ENCODE measurements around the gene SH3GLB2.

The SH3GLB2 gene

GRCh38 chr9:129028192-129028966 is at the start of gene SH3GLB2:
TSS of gene SH3GLB2 (minus strand) at chr9:129028331. CDS start at chr9:129028154, 177 bp downstream.
- peak; percentile 77 for DNase-seq (ENCODE audit: low read depth)

- no peak for DNase-seq (ENCODE audit: low read depth)
These were observed 49.1 kb upstream of the SH3GLB2 start for GRCh38 chr9:129077236-129077635.

DNA sequence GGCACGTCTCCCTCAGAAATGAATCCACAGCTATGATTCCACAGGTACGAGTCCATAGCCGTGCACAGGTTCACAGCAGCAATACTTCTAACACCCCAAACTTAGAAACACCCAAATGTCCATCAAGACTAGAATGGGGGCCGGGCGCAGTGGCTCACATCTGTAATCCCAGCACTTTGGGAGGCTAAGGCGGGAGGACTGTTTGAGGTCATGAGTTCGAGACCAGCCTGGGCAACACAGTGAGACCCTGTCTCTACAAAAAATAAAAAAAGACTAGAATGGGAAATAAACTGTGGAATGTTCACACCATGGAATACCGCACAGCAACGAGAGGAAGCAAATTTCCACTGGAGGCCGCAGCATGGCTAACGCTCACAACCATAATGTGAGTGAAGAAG is 48.5 kb upstream of the SH3GLB2 start:
- no peak for DNase-seq (ENCODE audit: low read depth)

DNA sequence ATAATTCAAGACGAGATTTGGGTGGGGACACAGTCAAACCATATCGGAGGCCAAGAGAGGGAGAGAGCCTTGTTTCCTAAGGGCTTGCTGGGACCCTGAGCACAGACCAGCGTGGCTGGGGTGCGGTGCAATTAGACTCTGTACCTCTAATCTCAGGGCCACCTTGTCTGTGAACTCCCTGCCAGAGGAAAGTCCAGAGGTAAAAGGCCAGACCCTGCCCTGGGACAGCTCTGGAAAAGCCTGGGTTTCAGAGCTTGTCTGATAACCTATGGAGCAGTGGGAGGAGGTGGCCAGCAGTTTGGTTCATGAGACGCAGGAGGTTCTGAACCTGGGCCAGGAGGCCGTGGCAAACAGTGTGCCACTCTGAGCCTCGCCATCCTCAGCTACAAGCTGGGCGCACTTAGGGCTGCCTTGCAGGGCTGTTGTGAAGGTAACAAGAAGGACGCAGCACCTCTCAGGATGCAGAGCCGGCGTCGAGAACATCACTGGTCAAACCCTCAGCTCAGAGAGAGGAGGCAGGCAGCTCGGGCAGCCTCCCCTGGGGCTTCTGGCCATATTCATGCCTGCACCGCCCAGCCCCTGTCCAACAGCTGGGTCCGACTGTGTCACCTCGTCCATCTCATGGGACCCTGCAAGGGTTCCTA is 48.0 kb upstream of the SH3GLB2 start:
- no peak for DNase-seq (ENCODE audit: low read depth)

DNA sequence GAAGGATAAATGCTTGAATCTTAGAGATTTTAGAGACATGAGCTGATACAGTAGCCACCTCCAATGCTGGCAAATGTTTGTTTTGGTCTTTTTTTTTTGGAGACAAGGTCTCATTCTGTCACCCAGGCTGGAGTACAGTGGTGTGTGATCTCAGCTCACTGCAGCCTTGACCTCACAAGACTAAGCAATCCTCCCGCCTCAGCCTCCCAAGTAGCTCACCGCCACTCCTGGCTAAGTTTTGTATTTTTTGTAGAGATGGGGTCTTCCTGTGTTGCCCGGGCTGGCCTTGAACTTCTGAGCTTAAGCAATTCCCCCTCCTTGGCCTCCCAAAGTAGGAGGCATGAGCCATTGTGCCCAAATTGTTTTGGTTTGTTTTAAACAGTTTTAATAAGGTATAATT is 46.0 kb upstream of the SH3GLB2 start:
- no peak for DNase-seq (ENCODE audit: low read depth)

DNA sequence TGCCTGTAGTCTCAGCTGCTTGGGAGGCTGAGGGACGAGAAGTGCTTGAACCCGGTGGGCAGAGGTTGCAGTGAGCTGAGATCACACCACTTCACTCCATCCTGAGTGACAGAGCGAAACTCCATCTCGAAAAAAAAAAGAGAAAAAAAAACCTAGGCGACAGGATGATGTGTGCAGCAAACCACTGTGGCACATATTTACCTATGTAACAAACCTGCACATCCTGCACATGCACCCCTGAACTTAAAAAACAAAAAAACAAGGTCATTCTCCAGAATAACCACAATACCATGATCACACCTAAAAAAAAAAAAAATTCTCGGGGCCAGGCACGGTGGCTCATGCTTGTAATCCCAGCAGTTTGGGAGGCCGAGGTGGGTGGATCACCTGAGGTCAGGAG is 45.3 kb upstream of the SH3GLB2 start:
- DNase-seq (ENCODE audit: low read depth): no peak

DNA sequence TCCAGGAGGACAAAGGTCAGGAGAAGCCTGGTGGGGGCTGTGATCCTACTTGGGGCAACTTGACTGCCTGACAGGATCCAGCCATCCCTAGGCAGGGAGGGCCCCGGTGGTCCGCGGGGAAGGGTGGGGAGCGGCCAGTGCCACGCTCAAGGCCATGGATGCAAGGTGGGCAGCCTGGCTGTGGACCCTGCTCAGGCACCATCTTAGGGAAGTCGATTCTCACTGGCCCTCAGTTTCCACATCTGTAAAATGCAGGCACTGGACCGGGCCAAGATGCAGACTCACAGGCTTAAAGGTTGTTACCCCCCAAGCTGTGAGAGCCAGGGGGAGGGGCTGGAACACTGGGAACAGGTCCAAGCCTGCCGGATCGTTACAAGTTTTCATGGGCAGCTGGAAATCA is 44.0 kb upstream of the SH3GLB2 start:
- no peak for DNase-seq (ENCODE audit: low read depth)

DNA sequence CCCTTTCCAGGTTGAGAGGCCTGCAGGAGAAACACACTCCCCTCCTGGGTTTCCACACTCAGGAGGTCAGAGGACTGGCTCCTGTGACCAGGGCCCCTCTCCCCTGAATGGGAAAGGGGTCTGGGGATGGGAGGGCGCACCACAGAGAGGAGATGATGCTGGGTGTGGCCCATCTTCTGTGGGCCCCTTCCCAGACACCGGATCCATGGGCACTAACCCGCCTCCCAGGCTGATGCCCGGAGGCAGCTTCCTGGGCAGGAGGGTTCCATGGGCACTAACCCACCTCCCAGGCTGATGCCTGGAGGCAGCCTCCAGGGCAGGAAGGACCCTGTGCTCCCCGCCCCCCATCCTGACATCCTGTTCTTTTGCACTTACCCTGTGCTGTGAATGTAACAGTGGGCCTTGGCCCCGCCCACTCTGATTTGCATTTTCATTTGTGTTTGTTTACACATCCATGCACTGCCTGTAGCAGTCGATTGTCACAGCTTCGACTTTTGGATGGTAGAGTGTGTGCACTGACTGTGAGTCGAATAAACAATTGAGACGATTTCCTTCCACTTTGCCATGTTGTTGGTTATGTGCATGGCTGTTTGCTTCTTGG is 43.5 kb upstream of the SH3GLB2 start:
- no peak for DNase-seq (ENCODE audit: low read depth)

GRCh38 chr9:129070696-129071525 is 42.8 kb upstream of the SH3GLB2 start:
- DNase-seq (ENCODE audit: low read depth): no peak

- DNase-seq (ENCODE audit: low read depth): no peak
These were observed 41.9 kb upstream of the SH3GLB2 start for GRCh38 chr9:129069862-129070641.

GRCh38 chr9:129068990-129069861 is 41.1 kb upstream of the SH3GLB2 start:
- DNase-seq (ENCODE audit: low read depth): no peak

DNA sequence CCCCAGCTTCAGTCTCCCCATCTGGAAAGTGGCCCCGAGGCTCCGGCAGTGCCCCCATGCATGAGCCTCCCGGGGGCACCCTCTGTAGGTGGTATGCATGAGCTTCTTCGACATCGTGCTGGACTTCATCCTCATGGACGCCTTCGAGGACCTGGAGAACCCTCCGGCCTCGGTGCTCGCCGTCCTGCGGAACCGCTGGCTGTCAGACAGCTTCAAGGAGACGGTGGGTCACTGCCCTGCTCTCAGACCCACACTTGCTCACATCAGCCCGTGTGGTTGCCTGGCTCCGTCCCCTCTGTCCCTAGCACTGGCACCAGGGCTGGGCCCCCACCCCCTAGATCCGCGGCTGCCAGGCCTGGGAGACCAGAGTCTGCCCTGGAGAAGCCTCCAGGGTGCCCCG is 40.0 kb upstream of the SH3GLB2 start:
- DNase-seq (ENCODE audit: low read depth): no peak

DNA sequence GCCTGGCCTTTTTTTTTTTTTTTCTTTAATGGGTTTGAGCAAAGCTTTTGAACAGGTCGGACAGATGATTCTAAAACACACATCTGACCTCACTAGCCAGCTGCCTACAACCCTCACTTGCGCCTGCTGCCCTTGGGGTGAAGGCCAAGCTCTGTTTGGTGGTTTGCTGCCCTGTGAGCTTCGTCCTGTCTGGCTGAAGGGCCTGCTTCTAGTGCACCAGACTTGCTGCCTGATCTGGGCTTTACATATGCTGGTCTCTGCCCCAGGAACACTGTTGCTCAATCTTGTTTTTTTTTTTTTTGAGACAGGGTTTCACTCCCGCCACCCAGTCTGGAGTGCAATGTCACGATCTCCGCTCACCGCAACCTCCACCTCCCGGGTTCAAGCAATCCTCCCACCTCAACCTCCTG is 36.4 kb upstream of the SH3GLB2 start:
- DNase-seq (ENCODE audit: low read depth): no peak

GRCh38 chr9:129063061-129063460 is 34.9 kb upstream of the SH3GLB2 start:
- DNase-seq (ENCODE audit: low read depth): no peak

DNA sequence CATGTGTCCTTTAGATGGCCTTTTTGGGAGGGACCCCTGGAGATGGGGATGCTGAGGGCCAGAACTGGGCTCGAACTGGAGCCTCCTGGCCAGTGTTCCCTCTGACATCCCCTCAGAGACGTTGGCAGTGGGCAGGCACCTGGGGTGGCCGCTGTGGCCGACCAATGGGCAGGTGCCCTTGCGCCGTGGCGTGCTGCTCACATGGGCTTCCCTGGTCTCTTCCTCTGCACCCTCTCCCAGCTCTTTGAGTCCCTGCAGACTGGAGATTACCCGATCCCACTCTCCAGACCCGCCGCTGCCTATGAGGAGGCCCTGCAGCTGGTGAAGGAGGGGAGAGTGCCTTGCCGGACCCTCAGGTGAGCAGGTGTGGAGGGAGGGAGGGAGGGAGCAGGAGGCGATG is 32.9 kb upstream of the SH3GLB2 start:
- DNase-seq (ENCODE audit: low read depth): no peak

DNA sequence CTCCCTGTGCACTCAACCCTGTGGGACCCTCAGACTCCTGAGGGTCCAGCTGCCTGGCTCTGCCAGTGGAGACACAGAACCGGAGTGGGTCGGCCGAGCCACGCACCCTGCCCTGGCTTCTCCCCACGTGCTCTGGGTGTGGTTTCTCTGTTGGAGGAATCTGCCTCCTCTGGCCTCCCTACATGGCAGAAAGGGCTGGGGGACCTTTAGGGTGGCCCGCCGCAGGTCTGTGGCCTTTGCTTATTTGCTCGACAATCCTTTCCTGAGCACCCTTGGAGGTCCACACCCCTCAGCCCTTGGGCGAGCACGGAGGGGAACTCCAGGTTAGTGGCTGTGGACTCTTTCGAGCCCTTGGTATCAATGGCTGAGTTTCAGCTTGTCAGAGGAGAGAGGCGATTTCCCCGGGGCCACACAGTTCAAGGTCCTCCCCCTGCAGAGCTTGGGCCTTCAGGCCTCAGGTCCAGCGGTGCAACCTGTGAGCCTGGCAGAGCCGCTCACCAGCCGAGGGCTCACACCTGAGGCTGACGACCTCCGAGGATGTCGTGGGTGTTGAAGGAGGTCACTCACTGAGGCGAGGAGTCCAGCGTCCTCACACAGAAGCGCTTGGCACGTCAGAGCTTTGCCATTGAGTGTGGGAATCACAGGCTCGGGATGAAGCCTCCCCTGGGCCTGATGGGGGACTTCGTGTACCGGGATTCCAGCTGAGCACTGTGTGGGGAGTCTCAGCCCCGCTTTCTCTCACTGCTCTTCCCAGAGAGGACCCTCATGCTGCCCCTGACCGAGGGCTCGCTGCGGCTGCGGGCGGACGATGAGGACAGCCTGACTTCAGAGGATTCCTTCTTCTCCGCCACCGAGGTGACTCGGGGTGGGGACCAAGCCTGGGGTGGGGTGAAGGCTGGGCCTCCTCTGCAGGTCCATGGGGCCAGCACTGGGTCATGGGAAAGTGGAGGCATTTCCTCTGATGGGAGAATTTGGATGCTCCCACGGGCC is 32.0 kb upstream of the SH3GLB2 start:
- no peak for DNase-seq (ENCODE audit: low read depth)

DNA sequence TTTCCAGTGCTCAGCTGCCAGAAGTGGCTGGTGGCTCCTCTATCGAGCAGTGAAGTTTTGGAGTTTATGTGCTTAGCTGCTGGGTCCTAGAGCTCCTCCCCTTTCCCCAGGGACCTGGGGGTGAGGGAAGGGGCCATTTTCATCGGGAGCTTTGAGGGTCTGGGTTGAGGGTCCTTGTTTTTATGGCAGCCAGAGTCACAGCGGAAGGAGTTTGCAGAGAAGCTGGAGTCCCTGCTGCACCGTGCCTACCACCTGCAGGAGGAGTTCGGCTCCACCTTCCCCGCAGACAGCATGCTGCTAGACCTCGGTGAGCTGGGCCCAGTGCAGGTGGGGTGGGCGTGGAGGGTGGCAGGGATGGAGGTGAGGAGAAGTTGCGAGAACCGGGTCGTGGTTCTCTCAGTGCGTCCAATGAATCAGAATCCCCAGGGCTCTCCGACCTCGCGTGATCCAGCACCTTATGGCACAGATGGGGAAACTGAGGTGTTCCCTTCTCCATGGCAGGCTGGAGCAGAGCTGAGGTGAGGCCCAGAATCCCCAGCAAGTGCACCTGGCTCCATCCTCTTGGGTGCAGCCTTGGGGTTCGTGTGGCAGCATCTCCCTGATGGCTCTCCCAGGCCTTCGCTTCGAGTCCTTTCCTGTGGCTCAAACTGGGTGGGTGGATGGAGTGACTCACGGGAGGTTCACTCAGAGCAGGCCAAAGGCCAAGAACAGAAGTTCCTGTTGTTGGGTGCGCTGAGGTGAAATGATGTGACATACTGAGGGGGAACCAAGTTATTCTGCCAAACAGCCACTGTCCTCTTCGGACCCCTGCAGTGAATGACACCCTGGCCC is 31.0 kb upstream of the SH3GLB2 start:
- DNase-seq (ENCODE audit: low read depth): no peak

DNA sequence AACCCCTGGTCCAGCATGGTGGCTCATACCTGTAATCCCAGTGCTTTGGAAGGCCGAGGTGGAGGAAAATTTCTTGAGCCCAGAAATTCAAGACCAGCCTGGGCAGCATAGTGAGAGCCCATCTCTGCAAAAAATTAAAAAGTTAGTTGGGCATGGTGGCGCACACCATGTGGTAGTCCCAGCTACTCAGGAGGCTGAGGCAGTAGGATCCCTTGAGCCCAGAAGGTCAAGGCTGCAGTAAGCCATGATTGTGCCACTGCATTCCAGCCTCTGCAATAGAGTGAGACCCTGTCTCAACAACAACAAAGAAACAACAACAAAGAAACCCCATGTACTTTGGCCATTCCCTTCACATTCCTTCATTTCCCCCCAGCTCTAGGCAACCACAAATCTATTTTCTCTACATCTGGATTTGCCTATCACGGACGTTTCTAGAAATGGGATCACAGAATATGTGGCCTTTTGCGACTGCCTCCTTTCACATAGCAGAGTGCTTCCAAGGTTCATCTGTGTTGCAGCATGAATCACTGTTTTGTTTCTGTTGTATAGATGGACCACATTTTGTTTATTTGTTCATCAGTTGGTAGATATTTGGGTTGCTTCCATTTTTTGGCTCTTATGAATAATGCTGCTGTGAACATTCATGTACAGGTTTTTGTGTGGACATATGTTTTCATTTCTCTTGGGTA is 26.2 kb upstream of the SH3GLB2 start:
- DNase-seq (ENCODE audit: low read depth): no peak

Data from stromal cell of bone marrow (primary cell).